HCT116 (cell line): ENCODE results near the gene HEATR5B. TPM values are rescaled to one million over a fixed set of nuclear protein-coding genes. Genes with fewer than 3 reads are reported as not detected.

ENCODE experiments used
- ATAC-seq: fragments of 200-7000 bp; cut with Tn5 transposase; 2 replicates; pipeline ENCODE4 v1.9.1; 2020; ENCODE audit warnings: mild to moderate bottlenecking, moderate library complexity
- BruUV-seq: library from RNA; stranded (reverse); fragments of 400-500 nt; replicated peaks from 2 replicates; lab custom pipeline; 2021; lab: Mats Ljungman, UMichigan
- CTCF ChIA-PET: fragments of 300-600 bp; sonication (Branson Sonifier 250); formaldehyde crosslinking; loops from one replicate; lab custom pipeline; 2021; ENCODE audit warnings: antibody characterized with exemption; lab: Charles Lee
- POLR2A ChIA-PET: fragments of 300-600, 350-600 bp; sonication (Branson Sonifier 250); formaldehyde crosslinking; loops from one replicate; lab custom pipeline; 2021; ENCODE audit warnings: antibody characterized with exemption; lab: Charles Lee
- RAD21 ChIA-PET, 2 experiments: fragments of 300-600 bp; sonication (Branson Sonifier 250); formaldehyde crosslinking; loops; one replicate each; lab custom pipeline; 2023; ENCODE audit warnings: low total read pairs in 2 of 2; ENCODE audit not compliant: uncharacterized antibody in 2 of 2, unreplicated experiment in 2 of 2, low non-redundant PET in 1 of 2; lab: Charles Lee
- DNase-seq: peaks from one replicate; pipeline ENCODE4 v3.0.0-alpha.2; 2010; ENCODE audit warnings: low read depth, low spot score
- H2AFZ ChIP-seq: fragments of 200-600 bp; shearing (Covaris generic), sonication (generic); 2 replicates; pipeline ENCODE4 v1.6.1; 2017; ENCODE audit warnings: low read depth, mixed run types, mixed read lengths, antibody characterized with exemption, low read length; ENCODE audit not compliant: poor library complexity, severe bottlenecking
- H3K27ac ChIP-seq: 2 replicates; pipeline ENCODE4 v1.5.1; 2012; ENCODE audit warnings: low read depth, low read length
- H3K27me3 ChIP-seq: fragments of 200-600 bp; sonication (generic); 2 replicates; pipeline ENCODE4 v1.6.1; 2016; ENCODE audit warnings: mixed run types, low read length, mixed read lengths; ENCODE audit not compliant: insufficient read depth
- H3K36me3 ChIP-seq, 2 experiments: fragments of 200-500 bp in 1 of 2; fragments of 200-600 bp in 1 of 2; sonication (Bioruptor generic) in 1 of 2; sonication (generic) in 1 of 2; 2 replicates each; pipeline versions ENCODE4 v1.5.1 to v1.6.1; 2014 to 2016; ENCODE audit warnings: low read length in 2 of 2, inconsistent platforms in 1 of 2, mixed read lengths in 1 of 2, mixed run types in 1 of 2; ENCODE audit not compliant: insufficient read depth in 2 of 2, control insufficient read depth in 1 of 2
- H3K4me1 ChIP-seq, 2 experiments: fragments of 200-600 bp in 1 of 2; sonication (generic) in 1 of 2; 2 replicates each; pipeline versions ENCODE4 v1.5.1 to v1.6.1; 2012 to 2017; ENCODE audit warnings: low read length in 2 of 2, inconsistent platforms in 1 of 2, mild to moderate bottlenecking in 1 of 2, mixed read lengths in 1 of 2, mixed run types in 1 of 2, moderate library complexity in 1 of 2; ENCODE audit not compliant: insufficient read depth in 2 of 2, control insufficient read depth in 1 of 2
- H3K4me2 ChIP-seq: fragments of 200-600 bp; sonication (generic); 2 replicates; pipeline ENCODE4 v1.6.1; 2017; ENCODE audit warnings: mixed run types, low read length, mixed read lengths
- H3K4me3 ChIP-seq, 2 experiments: fragments of 200-600 bp in 1 of 2; sonication (generic) in 1 of 2; replicated peaks in 1 of 2; 2 replicates each; pipeline ENCODE4 v1.5.1; 2011 to 2016; ENCODE audit warnings: low read length in 2 of 2, control low read depth in 1 of 2, low read depth in 1 of 2, mild to moderate bottlenecking in 1 of 2, mixed read lengths in 1 of 2, mixed run types in 1 of 2
- H3K79me2 ChIP-seq: fragments of 200-600 bp; sonication (generic); 2 replicates; pipeline ENCODE4 v1.6.1; 2017; ENCODE audit warnings: mild to moderate bottlenecking, mixed run types, low read length, moderate library complexity, mixed read lengths; ENCODE audit not compliant: insufficient read depth
- H3K9ac ChIP-seq: fragments of 200-600 bp; sonication (generic); 2 replicates; pipeline ENCODE4 v1.6.1; 2016; ENCODE audit warnings: low read length, mixed read lengths
- H3K9me2 ChIP-seq: fragments of 200-600 bp; sonication (generic), shearing (Covaris generic); 2 replicates; pipeline ENCODE4 v1.6.1; 2017; ENCODE audit warnings: mixed run types, mild to moderate bottlenecking, moderate library complexity; ENCODE audit not compliant: insufficient read depth
- H3K9me3 ChIP-seq, 2 experiments: fragments of 200-500 bp in 1 of 2; fragments of 200-600 bp in 1 of 2; sonication (Bioruptor generic) in 1 of 2; sonication (generic) in 1 of 2; 2 replicates each; pipeline ENCODE4 v1.6.1; 2014 to 2017; ENCODE audit warnings: low read length in 2 of 2, mixed read lengths in 2 of 2, inconsistent platforms in 1 of 2, low read depth in 1 of 2, mild to moderate bottlenecking in 1 of 2, mixed run types in 1 of 2, moderate library complexity in 1 of 2; ENCODE audit not compliant: control insufficient read depth in 1 of 2, insufficient read depth in 1 of 2
- H4K20me1 ChIP-seq: fragments of 200-600 bp; sonication (generic), shearing (Covaris generic); 2 replicates; pipeline ENCODE4 v1.6.1; 2017; ENCODE audit warnings: mixed run types, mild to moderate bottlenecking, moderate library complexity; ENCODE audit not compliant: insufficient read depth
- ATF3 ChIP-seq: IDR thresholded peaks from 2 replicates; pipeline ENCODE4 v1.6.1; 2012
- CBX3 ChIP-seq: IDR thresholded peaks from 2 replicates; pipeline ENCODE4 v1.6.1; 2012; ENCODE audit warnings: low read depth
- CTCF ChIP-seq, 3 experiments: fragments of 200-600 bp in 1 of 3; sonication (generic) in 1 of 3; IDR thresholded peaks in 2 of 3; conservative IDR thresholded peaks in 1 of 3; 2 replicates each; pipeline ENCODE4 v1.5.1; 2012 to 2017; ENCODE audit warnings: low read depth in 2 of 3, low read length in 2 of 3, antibody characterized with exemption in 1 of 3, borderline replicate concordance in 1 of 3, control low read depth in 1 of 3, mild to moderate bottlenecking in 1 of 3, mixed read lengths in 1 of 3, mixed run types in 1 of 3, moderate library complexity in 1 of 3; ENCODE audit not compliant: insufficient read depth in 1 of 3
- EGR1 ChIP-seq: IDR thresholded peaks from 2 replicates; pipeline ENCODE4 v1.6.1; 2012; ENCODE audit warnings: low read depth
- ELF1 ChIP-seq: IDR thresholded peaks from 2 replicates; pipeline ENCODE4 v1.6.1; 2012; ENCODE audit warnings: low read depth, borderline replicate concordance
- RAD21 ChIP-seq: IDR thresholded peaks from 2 replicates; pipeline ENCODE4 v1.6.1; 2012; ENCODE audit warnings: low read depth, mild to moderate bottlenecking
- REST ChIP-seq: IDR thresholded peaks from 2 replicates; pipeline ENCODE4 v1.6.1; 2012; ENCODE audit warnings: low read depth
- YY1 ChIP-seq: IDR thresholded peaks from 2 replicates; pipeline ENCODE4 v1.6.1; 2011; ENCODE audit warnings: low read length, low read depth, moderate library complexity, mild to moderate bottlenecking; ENCODE audit not compliant: insufficient replicate concordance; ENCODE audit errors: extremely low read depth
- ZBTB33 ChIP-seq: IDR thresholded peaks from 2 replicates; pipeline ENCODE4 v1.6.1; 2011; ENCODE audit warnings: mild to moderate bottlenecking, low read length, moderate library complexity; ENCODE audit not compliant: insufficient replicate concordance; ENCODE audit errors: extremely low read depth
- ZNF274 ChIP-seq: fragments of 200-500 bp; sonication (Bioruptor generic); IDR thresholded peaks from 2 replicates; pipeline ENCODE4 v1.6.1; 2014; ENCODE audit warnings: mild to moderate bottlenecking, low read depth, low read length, inconsistent platforms
- intact Hi-C: fragments of 100-400 bp; cut with micrococcal nuclease; formaldehyde crosslinking; loops from 2 replicates; pipeline ENCODE4 v1.10.0; 2022
- total RNA-seq: library from RNA; stranded (reverse); gene quantifications from one replicate; pipeline ENCODE4 v1.2.1, GENCODE V29; 2021; ENCODE audit not compliant: unreplicated experiment

HEATR5B gene
- total RNA-seq, 1 experiment from 2014 or later = 10.6 TPM

DNA sequence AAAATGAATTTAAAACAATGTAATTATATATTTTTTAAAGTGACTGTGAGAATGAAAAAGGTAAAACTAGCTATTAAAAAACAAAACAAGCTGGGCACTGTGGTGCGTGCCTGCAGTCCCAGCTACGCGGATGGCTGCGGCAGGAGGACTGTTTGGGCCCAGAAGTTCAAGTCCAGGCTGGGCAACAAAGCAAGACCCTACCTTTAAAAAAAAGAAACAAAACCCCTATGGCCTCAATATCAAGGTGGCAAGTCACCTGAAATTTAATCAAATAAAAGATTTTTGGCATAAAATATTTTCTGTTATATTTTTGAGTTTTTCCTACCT, 70.9 kb downstream of the HEATR5B start:
- Histone ChIP-seq H3K79me2 (no peaks in the 10 kb centered on the region), H3K9ac (no peak overlapping the region), H4K20me1 (no peaks in the 10 kb centered on the region), H3K9me3 (no peaks in the 10 kb centered on the region), H2AFZ (no peak overlapping the region), H3K4me2 (no peak overlapping the region), H3K27ac (no peak overlapping the region), H3K27me3 (no peaks in the 10 kb centered on the region), H3K36me3 (peaks cover 0 to 3% of the 10 kb centered on the region in 2 experiments; a peak in 1 of 4 replicates), H3K4me1 (no peaks in the 10 kb centered on the region), H3K4me3 (no peak overlapping the region), H3K9me2 (no peaks in the 10 kb centered on the region)
- POLR2A ChIA-PET = no interaction called here
- CTCF ChIA-PET = no interaction called here
- no TSS peak for BruUV-seq
- DNase-seq (no peak), ATAC-seq (no peak)
- intact Hi-C loops = no loop called here
- TF ChIP-seq REST = no peak
- no peak for TF ChIP-seq CBX3
- TF ChIP-seq CTCF (IDR thresholded peaks at IDR 0.05 in 2 of 3, conservative IDR thresholded peaks at IDR 0.05 in 1 of 3; ENCODE audit: borderline replicate concordance in 1 of 3, insufficient read depth in 1 of 3, low read depth in 2 of 3, low read length in 2 of 3) = no peak
- TF ChIP-seq YY1 = no peak
- no peak for TF ChIP-seq ELF1
- TF ChIP-seq RAD21 = no peak
- TF ChIP-seq ATF3 = no peak
- no peak for TF ChIP-seq EGR1
- no peak for TF ChIP-seq ZNF274
- no peak for TF ChIP-seq ZBTB33
- RAD21 ChIA-PET = no interaction called here
